Measurements from ENCODE around the gene CFAP210. TPM values are rescaled to one million over a fixed set of nuclear protein-coding genes. Genes with fewer than 3 reads are reported as not detected.

CFAP210 gene
- total RNA-seq, 3 donors from 2014 or later: 0.66 to 3.4 TPM; not detected in 1

- Histone ChIP-seq H3K27ac (no peak overlapping the region), H3K36me3 (no peaks in the 10 kb centered on the region), H3K27me3 (no peaks in the 10 kb centered on the region), H3K9me3 (no peaks in the 10 kb centered on the region), H3K4me3 (no peak overlapping the region), H3K4me1 (no peaks in the 10 kb centered on the region)
- no peak for DNase-seq (ENCODE audit: low spot score in 2 of 2)
- TF ChIP-seq POLR2AphosphoS5 (IDR thresholded peaks at IDR 0.05): no peak
- no peak for TF ChIP-seq POLR2A (IDR thresholded peaks at IDR 0.05)
- no peak for TF ChIP-seq CTCF (IDR thresholded peaks at IDR 0.05)
- intact Hi-C loops (cut with DNase I; ENCODE audit: low total_unique reads): no loop called here
These were observed 44.9 kb downstream of the CFAP210 start for GRCh38 chr2:169649278-169649677.

GRCh38 chr2:169647496-169647895 is 46.7 kb downstream of the CFAP210 start:
- Histone ChIP-seq H3K4me3 (no peak overlapping the region), H3K4me1 (no peaks in the 10 kb centered on the region), H3K36me3 (no peaks in the 10 kb centered on the region), H3K27me3 (no peaks in the 10 kb centered on the region), H3K9me3 (no peaks in the 10 kb centered on the region), H3K27ac (no peak overlapping the region)
- no peak for DNase-seq (ENCODE audit: low spot score in 2 of 2)
- TF ChIP-seq POLR2A (IDR thresholded peaks at IDR 0.05): no peak
- no peak for TF ChIP-seq CTCF (IDR thresholded peaks at IDR 0.05)
- no peak for TF ChIP-seq POLR2AphosphoS5 (IDR thresholded peaks at IDR 0.05)
- intact Hi-C loops (cut with DNase I; ENCODE audit: low total_unique reads): no loop called here

- H3K27ac ChIP-seq: no peak overlapping the region
- DNase-seq (ENCODE audit: low spot score in 2 of 2): no peak
These were observed 50.0 kb downstream of the CFAP210 start for GRCh38 chr2:169644173-169644572.

GRCh38 chr2:169641464-169641863 is 52.7 kb downstream of the CFAP210 start:
- H3K36me3 ChIP-seq: no peaks in the 10 kb centered on the region
- no peaks in the 10 kb centered on the region for H3K4me1 ChIP-seq
- H3K9me3 ChIP-seq: no peaks in the 10 kb centered on the region
- TF ChIP-seq CTCF (IDR thresholded peaks at IDR 0.05) (no peak), POLR2AphosphoS5 (IDR thresholded peaks at IDR 0.05) (no peak), POLR2A (IDR thresholded peaks at IDR 0.05) (no peak)
- no peak overlapping the region for H3K4me3 ChIP-seq
- H3K27ac ChIP-seq: no peak overlapping the region
- H3K27me3 ChIP-seq: no peaks in the 10 kb centered on the region
- intact Hi-C loops (cut with DNase I; ENCODE audit: low total_unique reads): no loop called here
- DNase-seq (ENCODE audit: low spot score in 2 of 2): no peak

More at GRCh38 chr2:169644173-169644572, 50.0 kb downstream of the CFAP210 start:
- Histone ChIP-seq H3K4me1 (no peaks in the 10 kb centered on the region), H3K27me3 (no peaks in the 10 kb centered on the region), H3K36me3 (no peaks in the 10 kb centered on the region), H3K9me3 (no peaks in the 10 kb centered on the region), H3K4me3 (no peak overlapping the region)
- TF ChIP-seq POLR2AphosphoS5 (IDR thresholded peaks at IDR 0.05) (no peak), POLR2A (IDR thresholded peaks at IDR 0.05) (no peak), CTCF (IDR thresholded peaks at IDR 0.05) (no peak)
- intact Hi-C loops (cut with DNase I; ENCODE audit: low total_unique reads): no loop called here

- TF ChIP-seq POLR2AphosphoS5 (IDR thresholded peaks at IDR 0.05) (no peak), POLR2A (IDR thresholded peaks at IDR 0.05) (no peak), CTCF (IDR thresholded peaks at IDR 0.05) (no peak)
- Histone ChIP-seq H3K4me1 (no peaks in the 10 kb centered on the region), H3K27me3 (no peaks in the 10 kb centered on the region), H3K9me3 (no peaks in the 10 kb centered on the region), H3K27ac (no peak overlapping the region), H3K4me3 (no peak overlapping the region), H3K36me3 (no peaks in the 10 kb centered on the region)
- DNase-seq (ENCODE audit: low spot score in 2 of 2): no peak
- intact Hi-C loops (cut with DNase I; ENCODE audit: low total_unique reads): no loop called here
These were observed 54.1 kb downstream of the CFAP210 start for GRCh38 chr2:169640104-169640503.

All from breast epithelium (tissue), 4 donors.